Suppressor macrophage (primary cell): ENCODE data around the gene ITSN1.
A peak's percentile ranks its signal among the peaks of the same experiment; 100 is the strongest.

Source experiments
- DNase-seq, 4 experiments: peaks; one replicate each; pipeline ENCODE4 v3.0.0-alpha.2; 2020 to 2022

ITSN1 gene

GRCh38 chr21:33937931-33938339 lies 295.6 kb downstream of the ITSN1 start:
- peak; percentile 51 to 75 (median 62) for DNase-seq

- DNase-seq: no peak
These were observed 296.1 kb downstream of the ITSN1 start for GRCh38 chr21:33938381-33938780.

GRCh38 chr21:33939226-33939625 lies 296.9 kb downstream of the ITSN1 start:
- peak in 1 of 4 experiments; percentile 17 for DNase-seq

GRCh38 chr21:33940164-33940880 lies 298.0 kb downstream of the ITSN1 start:
- peak; percentile 65 to 82 (median 72) for DNase-seq

GRCh38 chr21:33940881-33941245 lies 298.6 kb downstream of the ITSN1 start:
- DNase-seq: no peak

- no peak for DNase-seq
These were observed 300.1 kb downstream of the ITSN1 start for GRCh38 chr21:33942426-33942825.

GRCh38 chr21:33943293-33943692 lies 301.0 kb downstream of the ITSN1 start:
- DNase-seq: no peak

GRCh38 chr21:33944185-33944763 lies 302.0 kb downstream of the ITSN1 start:
- DNase-seq: no peak

GRCh38 chr21:33945652-33946270 lies 303.5 kb downstream of the ITSN1 start:
- DNase-seq: peak in 1 of 4 experiments; percentile 67

- DNase-seq: peak; percentile 84 to 94 (median 89)
These were observed 305.3 kb downstream of the ITSN1 start for GRCh38 chr21:33947451-33948095.

- peak; percentile 42 to 67 (median 60) for DNase-seq
These were observed 306.0 kb downstream of the ITSN1 start for GRCh38 chr21:33948096-33948950.

- DNase-seq: no peak
These were observed 306.7 kb downstream of the ITSN1 start for GRCh38 chr21:33948951-33949444.
